A549 (cell line): ENCODE data around the gene ACO1. TPM values are rescaled to one million over a fixed set of nuclear protein-coding genes. Genes with fewer than 3 reads are reported as not detected.
A peak's percentile ranks its signal among the peaks of the same experiment; 100 is the strongest.

Source experiments
- ATAC-seq, 2 experiments: fragments of 200-7000 bp in 1 of 2; fragments of >200 bp in 1 of 2; cut with Nextera tagmentation in 1 of 2; cut with Tn5 transposase in 1 of 2; 3 replicates each; pipeline versions ENCODE4 v1.8.0 to v1.9.1; 2018 to 2020; ENCODE audit warnings: mild to moderate bottlenecking in 1 of 2, moderate library complexity in 1 of 2
- CTCF ChIA-PET: fragments of 300-600 bp; sonication (Branson Sonifier 250); formaldehyde crosslinking; extraction: SDS; loops from one replicate; lab custom pipeline; 2021; ENCODE audit warnings: antibody characterized with exemption, inconsistent platforms; lab: Yijun Ruan, JAX
- POLR2A ChIA-PET: fragments of 350-600 bp; formaldehyde crosslinking; extraction: SDS; loops from one replicate; lab custom pipeline; 2021; ENCODE audit warnings: antibody characterized with exemption, inconsistent platforms; lab: Yijun Ruan, JAX
- DNase-seq, 2 experiments: peaks; one replicate each; pipeline versions ENCODE4 v3.0.0 to v3.0.0-alpha.2; 2011 to 2016; ENCODE audit warnings: low read depth in 1 of 2, low spot score in 1 of 2
- FAIRE-seq: peaks from 2 replicates; lab custom pipeline; 2011; peaks lifted over from hg19 to GRCh38; lab: Jason Lieb, UNC
- H3K27ac ChIP-seq, 2 experiments: fragments of >200 bp; sonication (Bioruptor Twin); formaldehyde crosslinking; 3 replicates each; pipeline ENCODE4 v1.5.1; 2016 to 2017
- H3K4me1 ChIP-seq: fragments of >200 bp; sonication (Bioruptor Twin); formaldehyde crosslinking; 3 replicates; pipeline ENCODE4 v1.6.1; 2016
- H3K4me2 ChIP-seq: fragments of >200 bp; sonication (Bioruptor Twin); formaldehyde crosslinking; 3 replicates; pipeline ENCODE4 v1.6.1; 2016
- H3K4me3 ChIP-seq: fragments of >200 bp; sonication (Bioruptor Twin); formaldehyde crosslinking; 3 replicates; pipeline ENCODE4 v1.5.1; 2016
- H3K9me3 ChIP-seq: fragments of >200 bp; sonication (Bioruptor Twin); formaldehyde crosslinking; 3 replicates; pipeline ENCODE4 v1.6.1; 2016
- BHLHE40 ChIP-seq: IDR thresholded peaks from 2 replicates; pipeline ENCODE4 v1.6.1; 2012; ENCODE audit warnings: low read depth, low read length, inconsistent platforms
- CBX2 ChIP-seq: fragments of 200-600 bp; sonication (generic); IDR thresholded peaks from 2 replicates; pipeline ENCODE4 v1.6.1; 2016; ENCODE audit warnings: low read depth, mild to moderate bottlenecking, borderline replicate concordance
- CEBPB ChIP-seq, 2 experiments: fragments of >200 bp in 1 of 2; sonication (Bioruptor Twin) in 1 of 2; formaldehyde crosslinking in 1 of 2; IDR thresholded peaks; 2 replicates each; pipeline ENCODE4 v1.6.1; 2012 to 2016
- CHD2 ChIP-seq: fragments of 150-350 bp; IDR thresholded peaks from 2 replicates; pipeline ENCODE4 v1.6.1; 2014; ENCODE audit warnings: low read length; ENCODE audit not compliant: partially characterized antibody
- E2F6 ChIP-seq: IDR thresholded peaks from 2 replicates; pipeline ENCODE4 v1.6.1; 2012; ENCODE audit warnings: low read depth, borderline replicate concordance
- EHF ChIP-seq: fragments of 250-450 bp; sonication (Bioruptor Pico); IDR thresholded peaks from 2 replicates; pipeline ENCODE4 v1.5.0; 2020; ENCODE audit warnings: mild to moderate bottlenecking
- EHMT2 ChIP-seq: fragments of 200-600 bp; sonication (generic); IDR thresholded peaks from 2 replicates; pipeline ENCODE4 v1.6.1; 2016; ENCODE audit warnings: antibody characterized with exemption, low read depth, mild to moderate bottlenecking, moderate library complexity
- EP300 ChIP-seq, 2 experiments: fragments of >200 bp; sonication (Bioruptor Twin); formaldehyde crosslinking; IDR thresholded peaks; 2 replicates in 1 of 2; 3 replicates in 1 of 2; pipeline ENCODE4 v1.6.1; 2016 to 2017
- FOSL2 ChIP-seq, 2 experiments: fragments of 450-650 bp in 1 of 2; fragments of >200 bp in 1 of 2; sonication (Bioruptor Twin) in 1 of 2; formaldehyde crosslinking; IDR thresholded peaks; 2 replicates each; pipeline versions ENCODE4 v1.5.0 to v1.6.1; 2016 to 2020; ENCODE audit warnings: mild to moderate bottlenecking in 1 of 2, moderate library complexity in 1 of 2
- GATA3 ChIP-seq: IDR thresholded peaks from 2 replicates; pipeline ENCODE4 v1.6.1; 2012; ENCODE audit warnings: borderline replicate concordance
- HOXA7 ChIP-seq: fragments of 250-450 bp; sonication (Bioruptor Pico); IDR thresholded peaks from 2 replicates; pipeline ENCODE4 v1.5.0; 2020; ENCODE audit warnings: mild to moderate bottlenecking, moderate library complexity
- HOXB13 ChIP-seq: fragments of 250-450 bp; sonication (Bioruptor Pico); IDR thresholded peaks from 2 replicates; pipeline ENCODE4 v1.5.0; 2020; ENCODE audit warnings: low read depth, mild to moderate bottlenecking, moderate library complexity
- KDM1A ChIP-seq: fragments of 200-600 bp; sonication (generic); IDR thresholded peaks from 2 replicates; pipeline ENCODE4 v1.6.1; 2016; ENCODE audit warnings: low read depth, mild to moderate bottlenecking
- NPAS2 ChIP-seq: fragments of 250-450 bp; sonication (Bioruptor Pico); IDR thresholded peaks from 2 replicates; pipeline ENCODE4 v1.8.0; 2022; ENCODE audit warnings: mild to moderate bottlenecking, moderate library complexity, borderline replicate concordance
- PHF8 ChIP-seq: fragments of 200-600 bp; sonication (generic); IDR thresholded peaks from 2 replicates; pipeline ENCODE4 v1.6.1; 2016; ENCODE audit warnings: low read depth, mild to moderate bottlenecking, antibody characterized with exemption, moderate library complexity, borderline replicate concordance
- POLR2A ChIP-seq: IDR thresholded peaks from 2 replicates; pipeline ENCODE4 v1.6.1; 2012; ENCODE audit warnings: mild to moderate bottlenecking, low read length
- RARB ChIP-seq: fragments of 250-450 bp; sonication (Bioruptor Pico); IDR thresholded peaks from 2 replicates; pipeline ENCODE4 v1.8.0; 2021; ENCODE audit warnings: mild to moderate bottlenecking, moderate library complexity
- REST ChIP-seq: fragments of 200-600 bp; sonication (generic); IDR thresholded peaks from 2 replicates; pipeline ENCODE4 v1.6.1; 2016; ENCODE audit warnings: antibody characterized with exemption, mild to moderate bottlenecking, moderate library complexity
- RNF2 ChIP-seq: fragments of 200-600 bp; sonication (generic); IDR thresholded peaks from 2 replicates; pipeline ENCODE4 v1.6.1; 2016; ENCODE audit warnings: low read depth, mild to moderate bottlenecking, antibody characterized with exemption, moderate library complexity, borderline replicate concordance
- SMC3 ChIP-seq: fragments of >200 bp; sonication (Bioruptor Twin); formaldehyde crosslinking; IDR thresholded peaks from 3 replicates; pipeline ENCODE4 v1.6.1; 2018; ENCODE audit warnings: inconsistent platforms
- SREBF2 ChIP-seq: fragments of 450-650 bp; IDR thresholded peaks from 2 replicates; pipeline ENCODE4 v1.6.1; 2014; ENCODE audit warnings: mild to moderate bottlenecking, moderate library complexity
- TFCP2L1 ChIP-seq: fragments of 250-450 bp; sonication (Bioruptor Pico); IDR thresholded peaks from 2 replicates; pipeline ENCODE4 v1.5.0; 2021; ENCODE audit warnings: mild to moderate bottlenecking
- ZNF302 ChIP-seq: fragments of 250-450 bp; sonication (Bioruptor Pico); IDR thresholded peaks from 2 replicates; pipeline ENCODE4 v1.9.0; 2021; ENCODE audit warnings: inconsistent platforms, mild to moderate bottlenecking, moderate library complexity
- ZSCAN20 ChIP-seq: fragments of 250-450 bp; sonication (Bioruptor Pico); IDR thresholded peaks from 2 replicates; pipeline ENCODE4 v1.8.0; 2022; ENCODE audit warnings: mild to moderate bottlenecking, moderate library complexity
- WGBS: methylation state at CpG from one replicate; pipeline ENCODE4 v1.1.6; 2017; ENCODE audit errors: missing lambda C conversion rate; 5-methylcytosine and 5-hydroxymethylcytosine counted together
- polyA plus RNA-seq, 4 experiments: library from polyadenylated mRNA; depleted of rRNA in 3 of 4; stranded (reverse); fragments of >200 nt; fragmentation: RNase III in 1 of 4; extraction: RNeasy Plus Mini Kit Qiagen cat#74134 plus additional on column Dnase treatment in 1 of 4; gene quantifications; 2 replicates in 3 of 4; 3 replicates in 1 of 4; pipeline ENCODE4 v1.2.3, GENCODE V29; 2011 to 2017
- TF ChIP-seq, protein P1 (sequence below): fragments of >200 bp; sonication (Bioruptor Twin); formaldehyde crosslinking; IDR thresholded peaks from 3 replicates; pipeline ENCODE4 v1.5.1; 2016
- TF ChIP-seq, protein P2 (sequence below): IDR thresholded peaks from 2 replicates; pipeline ENCODE4 v1.6.1; 2012
- TF ChIP-seq, protein P3 (sequence below): fragments of >200 bp; sonication (Bioruptor Twin); formaldehyde crosslinking; IDR thresholded peaks from 3 replicates; pipeline ENCODE4 v1.6.1; 2016

Gene ACO1
- polyA plus RNA-seq, 2 of the 4 experiments (the other 2 are of a cell fraction) = 32.2 to 41.0 TPM

DNA sequence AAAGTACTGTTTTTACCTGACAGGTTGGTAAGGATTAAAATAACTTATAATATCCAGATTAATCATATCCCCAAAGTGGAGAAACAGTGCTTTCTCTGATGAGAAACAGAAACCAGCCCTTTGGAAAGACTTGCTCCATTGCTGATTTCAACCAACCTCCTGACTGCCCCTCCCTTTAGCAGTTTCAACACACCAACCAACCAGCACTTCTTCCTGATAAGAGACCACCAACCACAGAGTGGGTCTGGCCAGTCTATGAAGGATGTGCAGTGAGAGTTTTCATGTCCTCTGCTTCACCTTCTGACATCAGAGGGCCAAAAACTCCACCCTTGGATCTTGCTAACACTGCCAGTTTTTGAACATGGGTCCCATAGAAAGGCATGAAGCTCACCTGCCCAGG is 113.5 kb downstream of the ACO1 start:
- peaks cover 16% of the 10 kb centered on the region; the same call in 2 of the 3 replicates for H3K4me1 ChIP-seq
- no peak overlapping the region for H3K4me3 ChIP-seq
- H3K27ac ChIP-seq = no peak overlapping the region
- TF ChIP-seq ZSCAN20 (CRISPR knock-in tag) = no peak
- no peak for TF ChIP-seq GATA3
- TF ChIP-seq, protein P1, sequence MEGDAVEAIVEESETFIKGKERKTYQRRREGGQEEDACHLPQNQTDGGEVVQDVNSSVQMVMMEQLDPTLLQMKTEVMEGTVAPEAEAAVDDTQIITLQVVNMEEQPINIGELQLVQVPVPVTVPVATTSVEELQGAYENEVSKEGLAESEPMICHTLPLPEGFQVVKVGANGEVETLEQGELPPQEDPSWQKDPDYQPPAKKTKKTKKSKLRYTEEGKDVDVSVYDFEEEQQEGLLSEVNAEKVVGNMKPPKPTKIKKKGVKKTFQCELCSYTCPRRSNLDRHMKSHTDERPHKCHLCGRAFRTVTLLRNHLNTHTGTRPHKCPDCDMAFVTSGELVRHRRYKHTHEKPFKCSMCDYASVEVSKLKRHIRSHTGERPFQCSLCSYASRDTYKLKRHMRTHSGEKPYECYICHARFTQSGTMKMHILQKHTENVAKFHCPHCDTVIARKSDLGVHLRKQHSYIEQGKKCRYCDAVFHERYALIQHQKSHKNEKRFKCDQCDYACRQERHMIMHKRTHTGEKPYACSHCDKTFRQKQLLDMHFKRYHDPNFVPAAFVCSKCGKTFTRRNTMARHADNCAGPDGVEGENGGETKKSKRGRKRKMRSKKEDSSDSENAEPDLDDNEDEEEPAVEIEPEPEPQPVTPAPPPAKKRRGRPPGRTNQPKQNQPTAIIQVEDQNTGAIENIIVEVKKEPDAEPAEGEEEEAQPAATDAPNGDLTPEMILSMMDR = no peak
- TF ChIP-seq BHLHE40 = no peak
- TF ChIP-seq RNF2 = no peak
- TF ChIP-seq E2F6 = no peak
- TF ChIP-seq ZNF302 (CRISPR knock-in tag) = no peak
- TF ChIP-seq EP300 (IDR thresholded peaks at IDR 0.05) = no peak
- no peak for TF ChIP-seq REST
- TF ChIP-seq TFCP2L1 (CRISPR knock-in tag) = no peak
- TF ChIP-seq CHD2 = no peak
- no peak for TF ChIP-seq NPAS2 (CRISPR knock-in tag)
- FAIRE-seq = no peak
- H3K9me3 ChIP-seq = no peaks in the 10 kb centered on the region
- ChIA-PET CTCF (interaction anchor here (2.6 kb wide), 1 partner anchor 119 kb away, joined by 12 read pairs; no protein-coding TSS in a partner anchor), POLR2A (no interaction called here)
- no peak for DNase-seq
- ATAC-seq = no peak
- H3K4me2 ChIP-seq = no peak overlapping the region

DNA sequence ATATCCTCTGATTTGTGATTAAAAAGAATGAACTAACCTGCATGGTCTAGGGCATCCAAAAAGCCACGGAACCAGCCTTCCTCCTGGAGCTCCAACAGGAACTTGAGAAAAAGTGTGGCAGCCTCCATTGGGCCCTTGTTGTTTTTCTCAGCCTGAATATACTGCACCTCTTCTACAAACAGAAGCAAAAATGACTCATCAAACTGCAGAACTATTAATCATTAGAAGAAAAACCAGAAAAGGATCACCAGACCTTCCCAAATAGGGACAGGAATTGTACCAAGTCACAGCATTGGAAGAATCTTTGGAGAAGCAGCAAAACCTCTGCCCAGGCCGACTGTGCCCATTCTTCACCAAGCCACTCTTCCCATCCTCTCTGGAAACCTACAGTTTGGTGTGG is 116.3 kb downstream of the ACO1 start:
- DNase-seq (peak; percentile 29 to 42), FAIRE-seq (no peak), ATAC-seq (peak; percentile 62 to 68)
- ChIA-PET CTCF (interaction anchor here (1.4 to 1.8 kb wide), 2 partner anchors 69 to 122 kb away, joined by 5 to 6 read pairs; no protein-coding TSS in a partner anchor), POLR2A (no interaction called here)
- H3K4me3 ChIP-seq = no peak overlapping the region
- no peaks in the 10 kb centered on the region for H3K9me3 ChIP-seq
- peak overlapping the region; percentile 60 for H3K4me2 ChIP-seq
- 19% methylated on average over 2 of the region's 2 CpGs for WGBS
- H3K27ac ChIP-seq = peak overlapping the region; percentile 49 to 58
- peaks cover 16% of the 10 kb centered on the region; the same call in 2 of the 3 replicates for H3K4me1 ChIP-seq
- no peak for TF ChIP-seq KDM1A
- TF ChIP-seq FOSL2 (IDR thresholded peaks at IDR 0.05) = no peak
- TF ChIP-seq FOSL2 (CRISPR knock-in tag; IDR thresholded peaks at IDR 0.05) = peak; percentile 76
- no peak for TF ChIP-seq E2F6
- TF ChIP-seq TFCP2L1 (CRISPR knock-in tag) = no peak

- 82% methylated on average over 1 of the region's 1 CpG for WGBS
- ChIA-PET CTCF (interaction anchor here (1.1 kb wide), 1 partner anchor 24 kb away, joined by 5 read pairs; the partner anchor contains the start of gene RIGI), POLR2A (interaction anchor here (0.6 kb wide), 1 partner anchor 30 kb away, joined by 4 read pairs; no protein-coding TSS in a partner anchor)
- FAIRE-seq = no peak
- Histone ChIP-seq H3K4me3 (no peak overlapping the region), H3K9me3 (no peaks in the 10 kb centered on the region), H3K27ac (no peak overlapping the region), H3K4me1 (peaks cover 16% of the 10 kb centered on the region; the same call in 2 of the 3 replicates), H3K4me2 (no peak overlapping the region)
- no peak for ATAC-seq
- no peak for DNase-seq
- TF ChIP-seq RARB = no peak
- no peak for TF ChIP-seq PHF8
- TF ChIP-seq, protein P2, sequence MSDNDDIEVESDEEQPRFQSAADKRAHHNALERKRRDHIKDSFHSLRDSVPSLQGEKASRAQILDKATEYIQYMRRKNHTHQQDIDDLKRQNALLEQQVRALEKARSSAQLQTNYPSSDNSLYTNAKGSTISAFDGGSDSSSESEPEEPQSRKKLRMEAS = no peak
- TF ChIP-seq CEBPB (IDR thresholded peaks at IDR 0.05) = no peak
- no peak for TF ChIP-seq HOXB13 (CRISPR knock-in tag)
- no peak for TF ChIP-seq ZSCAN20 (CRISPR knock-in tag)
- no peak for TF ChIP-seq SMC3
- TF ChIP-seq CBX2 = no peak
- no peak for TF ChIP-seq HOXA7 (CRISPR knock-in tag)
- TF ChIP-seq EHMT2 = no peak
- no peak for TF ChIP-seq POLR2A
- TF ChIP-seq, protein P3, sequence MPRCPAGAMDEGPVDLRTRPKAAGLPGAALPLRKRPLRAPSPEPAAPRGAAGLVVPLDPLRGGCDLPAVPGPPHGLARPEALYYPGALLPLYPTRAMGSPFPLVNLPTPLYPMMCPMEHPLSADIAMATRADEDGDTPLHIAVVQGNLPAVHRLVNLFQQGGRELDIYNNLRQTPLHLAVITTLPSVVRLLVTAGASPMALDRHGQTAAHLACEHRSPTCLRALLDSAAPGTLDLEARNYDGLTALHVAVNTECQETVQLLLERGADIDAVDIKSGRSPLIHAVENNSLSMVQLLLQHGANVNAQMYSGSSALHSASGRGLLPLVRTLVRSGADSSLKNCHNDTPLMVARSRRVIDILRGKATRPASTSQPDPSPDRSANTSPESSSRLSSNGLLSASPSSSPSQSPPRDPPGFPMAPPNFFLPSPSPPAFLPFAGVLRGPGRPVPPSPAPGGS = no peak
- TF ChIP-seq SREBF2 = no peak
- no peak for TF ChIP-seq EHF (CRISPR knock-in tag)
Observed at GRCh38 chr9:32501868-32502267, 117.4 kb downstream of the ACO1 start.
